HEK293 (cell line): ENCODE results near the gene FGD5.
"Not testable (repeated sequence)": the region's sequence is repeated elsewhere in the genome, so short reads cannot be mapped to it uniquely, and the experiment has no call there.

ENCODE experiments used
- CTCF ChIA-PET: fragments of 350-600 bp; formaldehyde crosslinking; extraction: SDS; loops from one replicate; lab custom pipeline; 2021; ENCODE audit warnings: antibody characterized with exemption; lab: Yijun Ruan, JAX
- POLR2A ChIA-PET: fragments of 300-600 bp; formaldehyde crosslinking; extraction: SDS; loops from one replicate; lab custom pipeline; 2020; ENCODE audit warnings: antibody characterized with exemption, inconsistent platforms; lab: Yijun Ruan, JAX
- H3K27ac ChIP-seq: fragments of 200-500 bp; sonication (Bioruptor generic); 2 replicates; pipeline ENCODE4 v1.5.1; 2014; ENCODE audit warnings: low read depth, low read length, control low read depth, inconsistent platforms; ENCODE audit errors: extremely low read depth
- H3K36me3 ChIP-seq, 2 experiments: fragments of 200-500 bp in 1 of 2; sonication (Bioruptor generic) in 1 of 2; 1 replicate in 1 of 2; 2 replicates in 1 of 2; pipeline ENCODE4 v1.5.1; 2014 to 2017; ENCODE audit warnings: inconsistent platforms in 2 of 2, low read length in 2 of 2; ENCODE audit not compliant: control insufficient read depth in 2 of 2, insufficient read depth in 1 of 2
- H3K4me1 ChIP-seq: fragments of 200-500 bp; sonication (Bioruptor generic); 2 replicates; pipeline ENCODE4 v1.5.1; 2014; ENCODE audit warnings: mild to moderate bottlenecking, low read length, inconsistent platforms; ENCODE audit not compliant: control insufficient read depth, insufficient read depth
- H3K4me3 ChIP-seq: 2 replicates; pipeline ENCODE4 v1.5.1; 2011; ENCODE audit warnings: low read depth, mild to moderate bottlenecking, control low read depth, low read length, moderate library complexity
- H3K9me3 ChIP-seq: fragments of 200-500 bp; sonication (Bioruptor generic); 2 replicates; pipeline ENCODE4 v1.5.1; 2014; ENCODE audit warnings: low read depth, low read length, inconsistent platforms; ENCODE audit not compliant: control insufficient read depth, insufficient read depth
- EGR2 ChIP-seq: fragments of 450-650 bp; formaldehyde crosslinking; IDR thresholded peaks from 2 replicates; pipeline ENCODE4 v1.5.1; 2016; ENCODE audit warnings: low read depth, missing biosample characterization, missing genetic modification characterization
- KLF16 ChIP-seq: fragments of 450-650 bp; formaldehyde crosslinking; IDR thresholded peaks from 2 replicates; pipeline ENCODE4 v1.5.1; 2017; ENCODE audit warnings: missing biosample characterization, missing genetic modification characterization
- TCF7L2 ChIP-seq: IDR thresholded peaks from 2 replicates; pipeline ENCODE4 v1.6.1; 2011; ENCODE audit warnings: low read depth, mild to moderate bottlenecking, inconsistent platforms, low read length, moderate library complexity, borderline replicate concordance
- ZBTB20 ChIP-seq: fragments of 450-650 bp; formaldehyde crosslinking; IDR thresholded peaks from 2 replicates; pipeline ENCODE4 v1.5.1; 2016; ENCODE audit warnings: missing biosample characterization, missing genetic modification characterization
- ZBTB26 ChIP-seq: fragments of 450-650 bp; formaldehyde crosslinking; optimal IDR thresholded peaks from 2 replicates; pipeline ENCODE3; 2016; ENCODE audit warnings: missing biosample characterization, mild to moderate bottlenecking, missing genetic modification characterization
- ZBTB7A ChIP-seq: fragments of 450-650 bp; formaldehyde crosslinking; IDR thresholded peaks from 2 replicates; pipeline ENCODE4 v1.5.1; 2016; ENCODE audit warnings: low read depth, missing biosample characterization, missing genetic modification characterization
- ZBTB8A ChIP-seq: fragments of 450-650 bp; formaldehyde crosslinking; IDR thresholded peaks from 2 replicates; pipeline ENCODE4 v1.5.1; 2016; ENCODE audit warnings: missing biosample characterization, missing genetic modification characterization
- ZFHX2 ChIP-seq: fragments of 450-650 bp; formaldehyde crosslinking; conservative IDR thresholded peaks from 2 replicates; pipeline ENCODE4 v1.5.1; 2016; ENCODE audit warnings: missing biosample characterization, missing genetic modification characterization
- ZNF157 ChIP-seq: fragments of 450-650 bp; formaldehyde crosslinking; IDR thresholded peaks from 2 replicates; pipeline ENCODE4 v1.5.1; 2016; ENCODE audit warnings: missing biosample characterization, missing genetic modification characterization
- ZNF169 ChIP-seq: fragments of 450-650 bp; formaldehyde crosslinking; IDR thresholded peaks from 2 replicates; pipeline ENCODE4 v1.5.1; 2016; ENCODE audit warnings: missing biosample characterization, missing genetic modification characterization
- ZNF248 ChIP-seq: fragments of 450-650 bp; formaldehyde crosslinking; IDR thresholded peaks from 2 replicates; pipeline ENCODE4 v1.5.1; 2017; ENCODE audit warnings: missing biosample characterization, missing genetic modification characterization
- ZNF335 ChIP-seq: fragments of 450-650 bp; formaldehyde crosslinking; conservative IDR thresholded peaks from 2 replicates; pipeline ENCODE4 v1.5.1; 2016; ENCODE audit warnings: missing biosample characterization, missing genetic modification characterization
- ZNF354C ChIP-seq: fragments of 450-650 bp; formaldehyde crosslinking; IDR thresholded peaks from 2 replicates; pipeline ENCODE4 v1.5.1; 2016; ENCODE audit warnings: missing biosample characterization, missing genetic modification characterization, low read depth, borderline replicate concordance
- ZNF664 ChIP-seq: fragments of 450-650 bp; formaldehyde crosslinking; IDR thresholded peaks from 2 replicates; pipeline ENCODE4 v1.5.1; 2016; ENCODE audit warnings: missing biosample characterization, missing genetic modification characterization
- ZNF670 ChIP-seq: fragments of 450-650 bp; formaldehyde crosslinking; IDR thresholded peaks from 2 replicates; pipeline ENCODE4 v1.5.1; 2016; ENCODE audit warnings: missing biosample characterization, missing genetic modification characterization, low read depth
- TF ChIP-seq, protein P1 (sequence below): fragments of 450-650 bp; formaldehyde crosslinking; IDR thresholded peaks from 2 replicates; pipeline ENCODE4 v1.5.0; 2017; ENCODE audit warnings: missing biosample characterization, missing genetic modification characterization, borderline replicate concordance
- TF ChIP-seq, protein P2 (sequence below): fragments of 450-650 bp; formaldehyde crosslinking; IDR thresholded peaks from 2 replicates; pipeline ENCODE4 v1.5.1; 2016; ENCODE audit warnings: missing biosample characterization, missing genetic modification characterization
- TF ChIP-seq, protein P3 (sequence below): fragments of 450-650 bp; formaldehyde crosslinking; IDR thresholded peaks from 2 replicates; pipeline ENCODE4 v1.5.1; 2016; ENCODE audit warnings: missing biosample characterization, missing genetic modification characterization, borderline replicate concordance

The FGD5 gene

DNA sequence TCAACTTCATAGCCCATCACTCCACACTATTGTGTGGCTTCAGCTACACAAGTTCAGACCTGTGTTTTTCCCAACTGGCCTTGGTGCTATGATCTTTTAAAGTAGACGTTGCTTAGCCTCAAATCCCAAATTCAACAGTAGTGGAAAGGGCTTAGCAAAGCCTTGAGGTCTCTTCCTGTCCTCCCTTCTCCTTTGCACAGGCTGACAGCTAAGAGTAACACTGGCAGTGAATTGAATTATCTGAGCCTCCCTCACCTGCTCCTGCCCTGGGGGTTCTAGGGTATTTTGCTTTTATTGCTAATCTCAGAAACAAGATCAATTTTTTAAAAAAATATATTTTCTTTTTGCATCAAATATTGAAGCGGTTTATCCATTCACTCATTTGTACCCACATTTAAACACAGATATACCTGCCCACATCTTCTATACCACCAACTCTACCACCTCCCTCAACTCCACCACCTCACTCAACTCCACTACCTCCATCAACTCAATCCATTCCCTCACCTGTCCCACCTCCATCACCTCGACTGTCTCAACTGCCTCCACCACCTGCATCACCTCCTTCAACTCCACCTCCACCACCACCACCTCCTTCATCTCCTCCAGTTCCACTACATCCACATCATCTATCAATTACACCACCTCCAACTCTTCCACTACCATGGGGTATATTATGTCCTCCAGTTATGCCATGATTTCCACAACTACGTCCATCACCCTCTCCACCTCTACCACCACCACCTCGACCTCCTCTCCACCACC, 10.1 kb upstream of the FGD5 start:
- CTCF ChIA-PET, result interaction anchor here (1.1 kb wide), 1 partner anchor 18 kb away, joined by 3 read pairs; no protein-coding TSS in a partner anchor

DNA sequence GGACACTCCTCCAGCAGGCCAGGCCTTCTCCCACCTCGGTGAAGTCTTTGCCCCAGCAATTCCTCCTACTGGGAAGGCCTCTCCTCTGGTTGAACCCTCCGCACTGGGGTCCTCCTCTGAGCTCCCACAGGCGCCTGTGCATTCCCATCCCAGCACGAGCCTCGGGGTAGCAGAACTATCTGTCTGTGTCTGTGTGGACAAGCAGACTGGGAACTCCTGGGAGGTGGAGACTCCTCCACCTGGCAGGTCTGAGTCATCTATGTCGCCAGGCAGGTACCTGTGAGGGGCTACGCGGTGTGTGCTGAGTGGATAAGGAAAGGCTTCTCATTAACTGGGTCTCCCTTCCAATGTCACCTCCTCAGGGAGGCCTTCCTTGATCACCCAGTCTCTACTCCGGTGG, 9.2 kb upstream of the FGD5 start:
- POLR2A ChIA-PET, H3K27ac ChIP-seq, H3K36me3 ChIP-seq, H3K4me3 ChIP-seq, CTCF ChIA-PET, H3K9me3 ChIP-seq, H3K4me1 ChIP-seq: not testable (repeated sequence)

More for the DNA sequence above, 10.1 kb upstream of the FGD5 start:
- H3K4me1 ChIP-seq, result no peaks in the 10 kb centered on the region
- no peaks in the 10 kb centered on the region for H3K36me3 ChIP-seq
- no peaks in the 10 kb centered on the region for H3K9me3 ChIP-seq
- no peak overlapping the region for H3K27ac ChIP-seq
- TF ChIP-seq ZNF248 (no peak), ZFHX2 (peak; percentile 62), EGR2 (tag by site-specific recombination) (peak; percentile 81; the same call in 1 of the 2 replicates)
- TF ChIP-seq, protein P1, sequence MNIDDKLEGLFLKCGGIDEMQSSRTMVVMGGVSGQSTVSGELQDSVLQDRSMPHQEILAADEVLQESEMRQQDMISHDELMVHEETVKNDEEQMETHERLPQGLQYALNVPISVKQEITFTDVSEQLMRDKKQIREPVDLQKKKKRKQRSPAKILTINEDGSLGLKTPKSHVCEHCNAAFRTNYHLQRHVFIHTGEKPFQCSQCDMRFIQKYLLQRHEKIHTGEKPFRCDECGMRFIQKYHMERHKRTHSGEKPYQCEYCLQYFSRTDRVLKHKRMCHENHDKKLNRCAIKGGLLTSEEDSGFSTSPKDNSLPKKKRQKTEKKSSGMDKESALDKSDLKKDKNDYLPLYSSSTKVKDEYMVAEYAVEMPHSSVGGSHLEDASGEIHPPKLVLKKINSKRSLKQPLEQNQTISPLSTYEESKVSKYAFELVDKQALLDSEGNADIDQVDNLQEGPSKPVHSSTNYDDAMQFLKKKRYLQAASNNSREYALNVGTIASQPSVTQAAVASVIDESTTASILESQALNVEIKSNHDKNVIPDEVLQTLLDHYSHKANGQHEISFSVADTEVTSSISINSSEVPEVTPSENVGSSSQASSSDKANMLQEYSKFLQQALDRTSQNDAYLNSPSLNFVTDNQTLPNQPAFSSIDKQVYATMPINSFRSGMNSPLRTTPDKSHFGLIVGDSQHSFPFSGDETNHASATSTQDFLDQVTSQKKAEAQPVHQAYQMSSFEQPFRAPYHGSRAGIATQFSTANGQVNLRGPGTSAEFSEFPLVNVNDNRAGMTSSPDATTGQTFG, result 0 out of 2 replicates have a peak, but pooled peaks have one; percentile 28
- TF ChIP-seq, protein P2, sequence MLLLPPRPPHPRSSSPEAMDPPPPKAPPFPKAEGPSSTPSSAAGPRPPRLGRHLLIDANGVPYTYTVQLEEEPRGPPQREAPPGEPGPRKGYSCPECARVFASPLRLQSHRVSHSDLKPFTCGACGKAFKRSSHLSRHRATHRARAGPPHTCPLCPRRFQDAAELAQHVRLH, result no peak
- POLR2A ChIA-PET, result no interaction called here
- H3K4me3 ChIP-seq, result no peak overlapping the region

GRCh38 chr3:14810070-14810791, 8.5 kb upstream of the FGD5 start:
- Histone ChIP-seq H3K4me1 (no peaks in the 10 kb centered on the region), H3K36me3 (no peaks in the 10 kb centered on the region), H3K4me3 (peak overlapping the region; percentile 25), H3K9me3 (no peaks in the 10 kb centered on the region), H3K27ac (no peak overlapping the region)
- TF ChIP-seq KLF16 (tag by site-specific recombination) (no peak), ZNF248 (no peak), ZFHX2 (0 out of 2 replicates have a peak, but pooled peaks have one; percentile 19), ZNF157 (tag by site-specific recombination) (no peak), ZNF354C (tag by site-specific recombination) (no peak), ZNF169 (tag by site-specific recombination) (no peak), TCF7L2 (no peak), ZBTB20 (tag by site-specific recombination) (no peak), ZNF664 (tag by site-specific recombination) (no peak), ZBTB7A (tag by site-specific recombination) (no peak), ZNF335 (peak; percentile 75), ZBTB26 (tag by site-specific recombination) (peak; percentile 34), ZNF670 (tag by site-specific recombination) (no peak), ZBTB8A (tag by site-specific recombination) (0 out of 2 replicates have a peak, but pooled peaks have one; percentile 25)
- TF ChIP-seq, protein P3, sequence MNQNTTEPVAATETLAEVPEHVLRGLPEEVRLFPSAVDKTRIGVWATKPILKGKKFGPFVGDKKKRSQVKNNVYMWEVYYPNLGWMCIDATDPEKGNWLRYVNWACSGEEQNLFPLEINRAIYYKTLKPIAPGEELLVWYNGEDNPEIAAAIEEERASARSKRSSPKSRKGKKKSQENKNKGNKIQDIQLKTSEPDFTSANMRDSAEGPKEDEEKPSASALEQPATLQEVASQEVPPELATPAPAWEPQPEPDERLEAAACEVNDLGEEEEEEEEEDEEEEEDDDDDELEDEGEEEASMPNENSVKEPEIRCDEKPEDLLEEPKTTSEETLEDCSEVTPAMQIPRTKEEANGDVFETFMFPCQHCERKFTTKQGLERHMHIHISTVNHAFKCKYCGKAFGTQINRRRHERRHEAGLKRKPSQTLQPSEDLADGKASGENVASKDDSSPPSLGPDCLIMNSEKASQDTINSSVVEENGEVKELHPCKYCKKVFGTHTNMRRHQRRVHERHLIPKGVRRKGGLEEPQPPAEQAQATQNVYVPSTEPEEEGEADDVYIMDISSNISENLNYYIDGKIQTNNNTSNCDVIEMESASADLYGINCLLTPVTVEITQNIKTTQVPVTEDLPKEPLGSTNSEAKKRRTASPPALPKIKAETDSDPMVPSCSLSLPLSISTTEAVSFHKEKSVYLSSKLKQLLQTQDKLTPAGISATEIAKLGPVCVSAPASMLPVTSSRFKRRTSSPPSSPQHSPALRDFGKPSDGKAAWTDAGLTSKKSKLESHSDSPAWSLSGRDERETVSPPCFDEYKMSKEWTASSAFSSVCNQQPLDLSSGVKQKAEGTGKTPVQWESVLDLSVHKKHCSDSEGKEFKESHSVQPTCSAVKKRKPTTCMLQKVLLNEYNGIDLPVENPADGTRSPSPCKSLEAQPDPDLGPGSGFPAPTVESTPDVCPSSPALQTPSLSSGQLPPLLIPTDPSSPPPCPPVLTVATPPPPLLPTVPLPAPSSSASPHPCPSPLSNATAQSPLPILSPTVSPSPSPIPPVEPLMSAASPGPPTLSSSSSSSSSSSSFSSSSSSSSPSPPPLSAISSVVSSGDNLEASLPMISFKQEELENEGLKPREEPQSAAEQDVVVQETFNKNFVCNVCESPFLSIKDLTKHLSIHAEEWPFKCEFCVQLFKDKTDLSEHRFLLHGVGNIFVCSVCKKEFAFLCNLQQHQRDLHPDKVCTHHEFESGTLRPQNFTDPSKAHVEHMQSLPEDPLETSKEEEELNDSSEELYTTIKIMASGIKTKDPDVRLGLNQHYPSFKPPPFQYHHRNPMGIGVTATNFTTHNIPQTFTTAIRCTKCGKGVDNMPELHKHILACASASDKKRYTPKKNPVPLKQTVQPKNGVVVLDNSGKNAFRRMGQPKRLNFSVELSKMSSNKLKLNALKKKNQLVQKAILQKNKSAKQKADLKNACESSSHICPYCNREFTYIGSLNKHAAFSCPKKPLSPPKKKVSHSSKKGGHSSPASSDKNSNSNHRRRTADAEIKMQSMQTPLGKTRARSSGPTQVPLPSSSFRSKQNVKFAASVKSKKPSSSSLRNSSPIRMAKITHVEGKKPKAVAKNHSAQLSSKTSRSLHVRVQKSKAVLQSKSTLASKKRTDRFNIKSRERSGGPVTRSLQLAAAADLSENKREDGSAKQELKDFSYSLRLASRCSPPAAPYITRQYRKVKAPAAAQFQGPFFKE (tag by site-specific recombination), result no peak
- ChIA-PET POLR2A (no interaction called here), CTCF (no interaction called here)
